Posterior cingulate gyrus (tissue), 11 donors: ENCODE measurements around the gene GALE.
"Not testable (repeated sequence)": the region's sequence is repeated elsewhere in the genome, so short reads cannot be mapped to it uniquely, and the experiment has no call there.

ENCODE experiments used
- DNase-seq, 10 donors: peaks; one replicate each; pipeline versions ENCODE4 v3.0.0 to v3.0.0-alpha.2; 2020 to 2021; ENCODE audit warnings: mixed read lengths in 3 of 10
- intact Hi-C: fragments of 100-400 bp; cut with DNase I; formaldehyde crosslinking; loops from one replicate; pipeline ENCODE4 v1.15.1; 2023

Gene GALE

GRCh38 chr1:23814016-23814415 is 13.5 kb upstream of the GALE start:
- DNase-seq = no peak
- intact Hi-C loops = no loop called here

- intact Hi-C loops = no loop called here
- peak in 2 of 10 donors; percentile 39 to 43 for DNase-seq
Measured at GRCh38 chr1:23810818-23811540, 10.4 kb upstream of the GALE start.

- DNase-seq = peak in 6 of 10 donors; percentile 59 to 94 (median 64)
- intact Hi-C loops = no loop called here
Measured at GRCh38 chr1:23809751-23810171, 9.2 kb upstream of the GALE start.

DNA sequence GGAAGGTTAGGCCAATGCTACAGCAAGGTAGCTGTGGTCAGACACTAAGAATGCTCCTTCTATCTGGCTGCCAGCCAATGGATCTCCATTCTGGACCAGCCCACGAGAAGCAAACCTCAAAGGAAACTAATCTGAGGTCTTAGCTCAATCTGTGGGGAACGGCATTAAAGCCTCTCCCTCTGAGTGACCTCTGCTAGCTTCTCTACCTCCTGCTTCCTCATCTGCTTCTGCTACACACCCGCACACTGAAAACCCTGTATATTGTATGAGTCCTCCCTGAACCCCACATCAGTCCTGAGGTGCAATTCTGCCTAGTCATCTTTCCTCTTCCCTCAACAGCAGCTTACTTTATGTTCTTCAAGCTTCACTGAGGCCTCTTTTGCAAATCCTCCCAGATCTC is 6.9 kb upstream of the GALE start:
- DNase-seq = no peak
- intact Hi-C loops = no loop called here

DNA sequence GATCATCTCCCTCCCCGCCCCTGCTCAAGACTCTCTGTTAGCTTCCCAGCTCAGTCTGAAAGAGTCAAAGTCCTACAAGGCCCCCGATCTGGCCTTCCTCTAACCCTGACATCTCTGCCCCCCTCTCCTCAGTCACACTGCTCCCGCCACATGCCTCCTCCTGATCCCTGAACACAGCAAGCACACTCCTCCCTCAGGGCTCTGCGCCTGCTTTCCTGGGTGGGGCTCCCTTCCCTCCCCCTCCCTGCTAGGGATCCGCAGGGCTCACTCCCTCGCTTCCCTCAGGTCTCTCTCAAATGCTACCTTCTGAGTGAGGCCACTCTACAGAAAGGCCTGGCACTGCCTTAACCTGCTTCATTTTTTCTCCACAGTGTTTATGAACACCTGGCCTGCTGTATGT is 5.7 kb upstream of the GALE start:
- intact Hi-C loops = no loop called here
- DNase-seq = peak in 1 of 10 donors; percentile 6

GRCh38 chr1:23805025-23805424 is 4.5 kb upstream of the GALE start:
- intact Hi-C loops = no loop called here

GRCh38 chr1:23804183-23804835 is 3.8 kb upstream of the GALE start:
- intact Hi-C loops = loop anchor here (5.0 kb wide), 1 partner anchor 63 kb away; the partner anchor contains the start of gene FUCA1
- no peak for DNase-seq

More at GRCh38 chr1:23805025-23805424, 4.5 kb upstream of the GALE start:
- DNase-seq = peak in 1 of 10 donors; percentile 58

GRCh38 chr1:23803674-23804073 is 3.1 kb upstream of the GALE start:
- DNase-seq = no peak
- intact Hi-C loops = loop anchor here (5.0 kb wide), 1 partner anchor 64 kb away; the partner anchor contains the start of gene FUCA1

- intact Hi-C loops = loop anchor here (5.0 kb wide), 1 partner anchor 64 kb away; the partner anchor contains the start of gene FUCA1
- DNase-seq = not testable (repeated sequence)
Measured at GRCh38 chr1:23802809-23803342, 2.3 kb upstream of the GALE start.

DNA sequence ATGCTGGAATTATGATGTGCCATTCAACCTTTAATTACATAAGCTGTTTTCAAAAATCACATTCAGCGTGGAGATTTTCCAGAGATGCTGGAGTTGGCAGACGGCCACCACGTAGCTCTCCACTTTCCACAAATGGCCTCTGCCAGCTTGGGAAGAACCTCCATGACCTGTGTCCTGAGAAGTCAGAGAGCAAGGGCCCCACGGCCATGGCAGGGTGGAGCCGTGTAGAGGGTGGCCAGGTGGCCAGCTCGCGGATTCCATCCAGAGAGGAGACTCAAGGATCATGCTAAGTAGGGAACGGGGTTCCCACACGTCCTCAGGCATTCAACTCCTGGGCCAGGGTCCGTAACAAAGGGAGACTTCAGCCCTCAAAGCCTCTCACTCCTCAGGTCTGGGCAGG is 1.3 kb upstream of the GALE start:
- intact Hi-C loops = loop anchor here (2.0 to 5.0 kb wide), 2 partner anchors 23 to 65 kb away; partner anchors contain the start of genes FUCA1 and PITHD1
- no peak for DNase-seq

DNA sequence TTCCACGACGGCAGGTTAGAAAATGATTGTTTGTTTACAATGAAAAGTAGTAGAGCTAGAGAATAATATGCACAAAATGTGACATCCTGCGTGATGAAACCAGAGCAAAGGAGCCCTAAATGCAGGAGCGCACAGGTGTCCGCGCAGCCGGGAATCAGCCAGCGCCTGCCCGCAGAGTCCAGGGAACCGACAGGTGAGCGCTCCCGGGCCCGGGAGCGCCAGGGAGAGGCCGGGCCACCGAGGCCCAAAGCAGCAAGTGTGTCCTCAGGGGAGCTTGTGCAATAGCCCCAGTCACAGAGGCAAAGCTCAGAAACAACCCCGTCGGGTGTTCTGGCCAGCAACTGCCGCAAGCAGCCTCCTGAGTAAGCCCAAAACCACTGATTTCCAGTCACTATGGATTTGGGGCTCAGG is 789 bp upstream of the GALE start:
- intact Hi-C loops = loop anchor here (2.0 to 5.0 kb wide), 2 partner anchors 23 to 66 kb away; partner anchors contain the start of genes FUCA1 and PITHD1
- no peak for DNase-seq

DNA sequence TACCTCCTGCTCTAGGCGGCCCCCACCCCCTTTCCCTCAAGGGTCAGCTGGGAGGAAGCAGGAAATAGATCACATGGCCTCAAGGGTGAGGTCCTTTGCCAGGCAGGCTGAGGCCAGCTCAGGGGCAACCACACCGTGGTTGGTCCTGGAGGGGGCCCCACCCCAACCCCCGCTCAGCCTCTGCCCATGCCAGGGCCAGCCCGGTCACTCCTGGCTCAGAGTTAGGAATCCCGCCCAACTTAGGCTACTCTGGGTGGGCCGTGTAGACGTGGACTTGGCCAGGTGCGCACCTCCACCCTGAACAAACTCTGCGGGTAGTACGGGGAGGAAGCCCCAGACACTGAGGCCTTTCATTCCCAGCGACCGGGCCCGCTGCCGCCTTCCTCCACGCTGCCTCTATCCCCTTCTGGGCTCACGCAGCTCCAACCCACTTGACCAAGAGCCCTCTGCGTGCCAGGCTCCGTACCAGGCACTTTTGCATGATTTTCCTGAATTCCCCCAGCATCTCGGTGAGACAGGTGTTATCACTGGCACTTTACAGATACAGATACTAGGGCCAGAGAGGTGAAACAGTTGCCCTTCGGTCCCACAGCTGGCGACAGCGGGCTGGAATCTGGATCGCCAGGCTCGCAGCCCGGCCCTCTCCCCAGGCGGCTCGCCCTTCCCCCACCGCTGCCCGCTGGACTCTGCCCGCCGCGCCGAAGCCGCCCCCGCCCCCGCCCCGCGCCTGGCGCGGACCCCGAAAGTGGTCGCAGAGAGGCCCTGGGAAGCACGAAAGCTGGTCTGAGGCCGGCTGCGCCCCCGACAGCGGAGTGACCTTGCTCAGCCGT is 769 bp downstream of the GALE start:
- DNase-seq = peak in 2 of 10 donors; percentile 11 to 87
- intact Hi-C loops = loop anchor here (1.0 to 5.0 kb wide), 3 partner anchors 8 to 68 kb away; partner anchors contain the start of genes FUCA1, LYPLA2 and PITHD1

DNA sequence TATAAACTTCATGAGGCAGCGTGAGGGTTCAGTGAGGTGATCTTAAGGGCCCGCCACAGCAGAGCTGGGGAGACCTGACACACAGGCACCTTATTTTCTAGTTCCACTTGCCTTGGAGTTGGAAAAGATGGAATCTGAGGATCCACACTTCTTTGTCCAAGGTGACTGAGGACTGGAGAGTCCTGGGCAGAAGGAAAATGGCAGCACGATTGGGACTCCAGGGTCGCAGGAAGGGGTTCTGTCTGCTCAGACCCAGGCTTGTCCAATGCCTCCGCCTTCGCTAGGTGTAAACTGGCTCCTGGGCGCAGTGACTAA is 1.3 kb downstream of the GALE start:
- intact Hi-C loops = no loop called here
- DNase-seq = no peak

DNA sequence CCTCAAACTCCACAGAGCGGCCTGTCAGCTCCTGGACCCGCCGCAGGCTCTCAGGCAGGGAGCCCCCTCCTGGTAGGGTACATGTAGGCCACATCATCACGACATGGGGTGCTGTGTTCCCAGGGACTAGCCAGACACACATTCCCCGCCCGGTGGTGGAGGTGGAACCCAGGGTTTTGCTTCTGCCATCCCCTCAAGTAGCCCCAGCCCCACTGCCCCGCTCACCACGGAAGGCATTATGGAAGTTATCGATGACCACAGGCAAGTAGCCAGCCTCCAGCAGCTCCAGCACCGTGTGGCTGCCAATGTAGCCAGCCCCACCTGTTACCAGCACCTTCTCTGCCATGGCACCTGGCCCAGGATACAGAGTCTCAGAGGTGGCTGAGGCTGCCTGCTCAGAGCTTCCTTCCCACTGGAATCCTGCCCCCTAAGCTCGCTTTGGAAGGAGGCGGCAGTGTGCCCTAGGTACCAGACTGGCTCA is 1.9 kb downstream of the GALE start:
- peak in 1 of 10 donors; percentile 76 for DNase-seq
- intact Hi-C loops = no loop called here

DNA sequence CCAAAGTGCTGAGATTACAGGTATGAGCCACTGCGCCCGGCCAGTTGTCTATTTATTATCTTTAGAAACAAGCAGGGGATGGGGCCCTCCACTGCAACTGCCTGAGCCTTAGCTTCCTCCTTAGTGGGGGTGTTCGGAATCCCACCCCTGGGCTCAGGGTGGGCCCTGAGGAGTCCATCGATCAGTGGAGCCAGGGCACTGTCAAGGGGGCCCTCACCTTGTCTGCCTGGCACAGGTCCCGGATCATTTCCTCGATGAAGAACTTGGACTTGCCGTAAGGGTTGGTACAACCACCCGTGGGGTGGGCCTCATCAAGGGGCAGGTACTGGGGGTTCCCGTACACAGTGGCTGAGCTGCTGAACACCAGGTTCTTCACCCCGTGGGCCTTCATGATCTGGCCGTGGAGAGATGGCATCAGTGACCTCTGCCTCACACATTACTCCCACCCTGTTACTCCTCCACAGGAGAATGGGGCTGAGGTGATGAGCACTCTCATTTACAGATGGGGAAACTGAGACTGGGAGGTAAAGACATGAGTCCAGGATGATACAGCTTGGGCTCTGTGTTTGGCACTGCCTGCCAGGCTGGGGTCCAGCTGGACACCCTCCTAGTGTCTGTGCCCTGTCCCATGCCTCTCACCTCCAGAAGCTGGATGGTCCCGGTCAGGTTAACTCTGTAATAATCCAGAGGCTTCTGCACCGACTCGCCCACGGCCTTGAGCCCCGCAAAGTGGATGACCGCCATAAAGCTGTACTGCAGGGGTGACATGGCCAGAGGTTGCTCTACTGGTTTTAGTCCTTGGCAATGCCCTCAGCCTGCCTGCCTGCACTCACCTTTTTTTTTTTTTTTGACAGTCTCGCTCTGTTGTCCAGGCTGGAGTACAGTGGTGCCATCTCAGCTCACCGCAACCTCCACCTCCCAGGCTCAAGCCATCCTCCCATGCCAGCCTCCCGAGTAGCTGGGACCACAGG is 2.8 kb downstream of the GALE start:
- intact Hi-C loops = no loop called here
- DNase-seq = peak in 1 of 10 donors; percentile 76

GRCh38 chr1:23796466-23797271 is 3.9 kb downstream of the GALE start:
- intact Hi-C loops = no loop called here
- DNase-seq = peak in 1 of 10 donors; percentile 54

DNA sequence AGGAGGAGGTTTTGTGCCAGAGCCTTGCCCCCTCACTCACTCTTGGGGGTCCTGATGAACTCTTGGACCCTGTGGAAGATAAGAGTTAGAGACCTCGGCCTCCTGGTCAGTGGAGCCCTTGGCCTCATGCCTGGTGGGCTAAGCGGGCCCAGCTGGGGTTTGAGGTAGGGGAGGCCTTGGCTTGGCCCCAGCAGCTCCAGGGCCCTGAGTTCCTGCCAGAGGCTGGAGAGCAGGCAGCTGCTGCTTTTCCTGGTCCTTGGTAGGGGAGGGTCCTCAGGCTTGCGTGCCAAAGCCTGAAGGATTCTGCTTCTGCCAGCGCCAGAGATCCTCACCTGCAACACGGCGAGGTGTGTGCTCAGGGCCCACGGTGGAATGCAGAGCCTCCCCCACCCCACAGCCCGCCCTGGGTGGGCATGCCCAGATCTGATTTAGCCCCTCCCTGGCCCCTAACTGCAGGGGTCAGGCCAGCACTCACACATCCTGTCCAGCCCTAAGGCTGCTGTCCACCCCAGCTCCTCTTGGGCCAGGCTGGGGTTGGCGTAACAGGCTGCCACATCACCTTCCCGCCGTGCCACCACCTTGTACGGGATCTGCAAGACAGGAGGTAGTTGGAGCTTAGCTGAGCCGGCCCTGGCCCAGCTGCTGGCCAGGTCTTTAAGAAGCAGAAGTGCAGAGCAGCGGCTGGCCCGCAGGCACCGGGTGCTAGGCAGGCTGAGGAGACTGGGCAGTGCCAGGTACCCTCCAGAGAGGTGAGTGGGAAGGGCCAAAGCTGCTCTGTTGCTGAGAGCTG is 4.7 kb downstream of the GALE start:
- intact Hi-C loops = no loop called here
- peak in 1 of 10 donors; percentile 76 for DNase-seq
